ENCODE data around the gene MVB12B. TPM values are rescaled to one million over a fixed set of nuclear protein-coding genes. Genes with fewer than 3 reads are reported as not detected.

The MVB12B gene
- total RNA-seq, 1 experiment from 2014 or later = 5.8 TPM

- H2BK12ac ChIP-seq (ENCODE audit: insufficient read length, low read depth, low read length) = no peak overlapping the region
- no peak overlapping the region for H3K27ac ChIP-seq (ENCODE audit: insufficient read length, low read depth, low read length)
- peak; percentile 15 for DNase-seq
- H3K79me2 ChIP-seq (ENCODE audit: insufficient read depth, low read length) = no peaks in the 10 kb centered on the region
- H3K18ac ChIP-seq (ENCODE audit: insufficient read length, low read depth, low read length) = no peak overlapping the region
- H4K91ac ChIP-seq (ENCODE audit: insufficient read length, low read depth, low read length) = no peak overlapping the region
- H3K14ac ChIP-seq (ENCODE audit: insufficient read depth, low read length) = no peak overlapping the region
- H2AFZ ChIP-seq (ENCODE audit: low read length) = no peak overlapping the region
- H4K5ac ChIP-seq (ENCODE audit: insufficient read length, low read depth, low read length) = no peak overlapping the region
- no peaks in the 10 kb centered on the region for H3K36me3 Mint-ChIP-seq (ENCODE audit: insufficient read depth in 1 of 3, low read depth in 3 of 3)
- H3K4me2 ChIP-seq (ENCODE audit: insufficient read depth, insufficient read length, low read length) = no peak overlapping the region
- peak overlapping the region in 2 of 3 experiments; percentile 66 to 82; a peak in 2 of 7 replicates for H3K27ac Mint-ChIP-seq
- H2BK20ac ChIP-seq (ENCODE audit: low read depth, low read length, poor library complexity, severe bottlenecking) = no peak overlapping the region
- H3K4ac ChIP-seq (ENCODE audit: low read depth, low read length) = no peak overlapping the region
- no peak overlapping the region for H3K23ac ChIP-seq (ENCODE audit: insufficient read length, low read depth, low read length)
- H3K27me3 Mint-ChIP-seq (ENCODE audit: low read depth) = no peaks in the 10 kb centered on the region; the same call in 1 of the 2 replicates
- no peaks in the 10 kb centered on the region for H3K9me3 Mint-ChIP-seq
- no peak overlapping the region for H2BK15ac ChIP-seq (ENCODE audit: low read depth, low read length)
- H3K4me3 Mint-ChIP-seq = no peak overlapping the region
- H3K4me1 ChIP-seq (ENCODE audit: insufficient read depth, low read length) = peaks cover 8% of the 10 kb centered on the region; the same call in 1 of the 2 replicates
- H4K20me1 ChIP-seq (ENCODE audit: control insufficient read depth, insufficient read depth, insufficient read length) = no peaks in the 10 kb centered on the region
- H3K79me1 ChIP-seq (ENCODE audit: insufficient read depth, low read depth, low read length, poor library complexity, severe bottlenecking) = no peaks in the 10 kb centered on the region
- no peak overlapping the region for H3K56ac ChIP-seq (ENCODE audit: insufficient read length, low read depth, low read length)
- H2AK5ac ChIP-seq (ENCODE audit: insufficient read length, low read length) = no peak overlapping the region
- peaks cover 44 to 48% of the 10 kb centered on the region in 2 experiments for H3K4me1 Mint-ChIP-seq
- no peaks in the 10 kb centered on the region for H3K23me2 ChIP-seq (ENCODE audit: insufficient read length, low read depth, low read length, poor library complexity, severe bottlenecking)
- no peaks in the 10 kb centered on the region for H3K27me3 ChIP-seq (ENCODE audit: insufficient read depth, low read length)
- H2BK5ac ChIP-seq (ENCODE audit: insufficient read length, low read length) = no peak overlapping the region
- no peak overlapping the region for H4K8ac ChIP-seq (replicated peaks; ENCODE audit: insufficient read length, low read depth, low read length)
- TF ChIP-seq CTCF (conservative IDR thresholded peaks at IDR 0.05) = no peak
- no peak overlapping the region for H3K9ac ChIP-seq (ENCODE audit: extremely low read depth, insufficient read length, low read length)
- H2BK120ac ChIP-seq (ENCODE audit: low read depth, low read length, poor library complexity, severe bottlenecking) = no peak overlapping the region
- H3K9me3 ChIP-seq (ENCODE audit: control insufficient read depth, low read depth, low read length) = no peaks in the 10 kb centered on the region
- no CpG with 5 or more reads among the region's 9 CpGs for WGBS (ENCODE audit: extremely low coverage, insufficient read length, low lambda C conversion rate)
- H3T11ph ChIP-seq (ENCODE audit: low read length) = no peak overlapping the region
These were observed 53.2 kb downstream of the MVB12B start for GRCh38 chr9:126379661-126380360.
